IMR-90 (cell line): Measurements from ENCODE around the gene USP9Y. TPM values are rescaled to one million over a fixed set of nuclear protein-coding genes. Genes with fewer than 3 reads are reported as not detected.

Experiments used
- ATAC-seq: fragments of 200-7000 bp; cut with Tn5 transposase; 2 replicates; pipeline ENCODE4 v1.9.1; 2020; ENCODE audit warnings: low read depth, mild to moderate bottlenecking, moderate library complexity
- BruUV-seq: library from RNA; stranded (reverse); fragments of 400-500 nt; replicated peaks from 2 replicates; lab custom pipeline; 2021; lab: Mats Ljungman, UMichigan
- CTCF ChIA-PET: fragments of 300-600 bp; formaldehyde crosslinking; extraction: SDS; loops from one replicate; lab custom pipeline; 2021; ENCODE audit warnings: antibody characterized with exemption; lab: Yijun Ruan, JAX
- POLR2A ChIA-PET: fragments of 300-600 bp; sonication (Branson Sonifier 250); formaldehyde crosslinking; loops from one replicate; lab custom pipeline; 2022; ENCODE audit warnings: antibody characterized with exemption; ENCODE audit not compliant: unreplicated experiment; lab: Charles Lee
- DNase-seq: peaks from one replicate; pipeline ENCODE4 v3.0.0; 2013
- H2AFZ ChIP-seq: replicated peaks from 2 replicates; pipeline ENCODE3; 2013; ENCODE audit warnings: low read length, mild to moderate bottlenecking; ENCODE audit not compliant: poor library complexity
- H2AK5ac ChIP-seq: 2 replicates; pipeline ENCODE4 v1.6.1; 2013; ENCODE audit warnings: low read depth, low read length, inconsistent platforms
- H2AK9ac ChIP-seq: replicated peaks from 2 replicates; pipeline ENCODE3; 2013; ENCODE audit warnings: mild to moderate bottlenecking, low read depth, low read length, moderate library complexity; ENCODE audit not compliant: poor library complexity
- H2BK120ac ChIP-seq: 2 replicates; pipeline ENCODE4 v1.6.1; 2013; ENCODE audit warnings: low read depth, low read length, inconsistent platforms
- H2BK15ac ChIP-seq: 3 replicates; pipeline ENCODE4 v1.6.1; 2013; ENCODE audit warnings: low read depth, low read length, inconsistent platforms
- H2BK20ac ChIP-seq: 2 replicates; pipeline ENCODE4 v1.6.1; 2013; ENCODE audit warnings: low read depth, mild to moderate bottlenecking, inconsistent platforms, low read length, moderate library complexity
- H2BK5ac ChIP-seq: 2 replicates; pipeline ENCODE4 v1.6.1; 2013; ENCODE audit warnings: mild to moderate bottlenecking, low read depth, low read length, inconsistent platforms; ENCODE audit not compliant: poor library complexity, severe bottlenecking
- H3K14ac ChIP-seq: replicated peaks from 2 replicates; pipeline ENCODE4 v1.6.1; 2013; ENCODE audit warnings: low read depth, low read length, inconsistent platforms
- H3K18ac ChIP-seq: 2 replicates; pipeline ENCODE4 v1.6.1; 2013; ENCODE audit warnings: low read depth, low read length, control low read depth
- H3K23ac ChIP-seq: 2 replicates; pipeline ENCODE4 v1.6.1; 2013; ENCODE audit warnings: low read depth, low read length, inconsistent platforms
- H3K27ac ChIP-seq: 2 replicates; pipeline ENCODE4 v1.5.1; 2013; ENCODE audit warnings: mild to moderate bottlenecking, control low read depth, low read length; ENCODE audit not compliant: insufficient read depth
- H3K27me3 ChIP-seq: 2 replicates; pipeline ENCODE4 v1.6.1; 2013; ENCODE audit warnings: low read length; ENCODE audit not compliant: control insufficient read depth, insufficient read depth
- H3K36me3 ChIP-seq: 2 replicates; pipeline ENCODE4 v1.6.1; 2013; ENCODE audit warnings: low read length, mixed read lengths; ENCODE audit not compliant: control insufficient read depth, insufficient read depth
- H3K4ac ChIP-seq: 2 replicates; pipeline ENCODE4 v1.6.1; 2013; ENCODE audit warnings: low read depth, low read length, inconsistent platforms
- H3K4me1 ChIP-seq: 2 replicates; pipeline ENCODE4 v1.6.1; 2013; ENCODE audit warnings: low read length, mixed read lengths; ENCODE audit not compliant: control insufficient read depth, insufficient read depth
- H3K4me2 ChIP-seq: 2 replicates; pipeline ENCODE4 v1.6.1; 2013; ENCODE audit warnings: low read depth, mild to moderate bottlenecking, control low read depth, low read length, moderate library complexity
- H3K4me3 ChIP-seq: 2 replicates; pipeline ENCODE4 v1.5.1; 2013; ENCODE audit warnings: low read depth, mild to moderate bottlenecking, control low read depth, low read length, moderate library complexity; ENCODE audit not compliant: insufficient read depth
- H3K56ac ChIP-seq: 2 replicates; pipeline ENCODE4 v1.6.1; 2013; ENCODE audit warnings: low read length, inconsistent platforms; ENCODE audit not compliant: insufficient read depth; ENCODE audit errors: extremely low read depth
- H3K79me1 ChIP-seq, 2 experiments: 2 replicates each; pipeline ENCODE4 v1.6.1; 2013; ENCODE audit warnings: low read length in 2 of 2, inconsistent platforms in 1 of 2, low read depth in 1 of 2
- H3K9ac ChIP-seq: 2 replicates; pipeline ENCODE4 v1.6.1; 2013; ENCODE audit warnings: low read depth, low read length, control low read depth
- H3K9me1 ChIP-seq: 2 replicates; pipeline ENCODE4 v1.6.1; 2013; ENCODE audit warnings: low read length, inconsistent platforms; ENCODE audit not compliant: insufficient read depth
- H3K9me3 ChIP-seq: 2 replicates; pipeline ENCODE4 v1.6.1; 2013; ENCODE audit warnings: low read length; ENCODE audit not compliant: control insufficient read depth, insufficient read depth
- H4K20me1 ChIP-seq: 2 replicates; pipeline ENCODE4 v1.6.1; 2013; ENCODE audit warnings: low read length, inconsistent platforms; ENCODE audit not compliant: insufficient read depth
- H4K5ac ChIP-seq: 2 replicates; pipeline ENCODE4 v1.6.1; 2013; ENCODE audit warnings: mild to moderate bottlenecking, low read depth, low read length, control low read depth
- H4K8ac ChIP-seq, 2 experiments: 2 replicates each; pipeline ENCODE4 v1.6.1; 2013; ENCODE audit warnings: low read depth in 2 of 2, low read length in 2 of 2, control low read depth in 1 of 2, inconsistent platforms in 1 of 2
- H4K91ac ChIP-seq: 2 replicates; pipeline ENCODE4 v1.6.1; 2013; ENCODE audit warnings: low read depth, low read length, inconsistent platforms; ENCODE audit not compliant: insufficient read depth
- BHLHE40 ChIP-seq: fragments of 150-350 bp; IDR thresholded peaks from 2 replicates; pipeline ENCODE4 v1.6.1; 2016; ENCODE audit warnings: mild to moderate bottlenecking, low read depth, low read length
- CEBPB ChIP-seq: IDR thresholded peaks from 2 replicates; pipeline ENCODE4 v1.6.1; 2012; ENCODE audit warnings: low read depth, low read length, improper control_type of control experiment
- CHD1 ChIP-seq: IDR thresholded peaks from 2 replicates; pipeline ENCODE4 v1.6.1; 2012; ENCODE audit warnings: low read depth, low read length, improper control_type of control experiment
- CTCF ChIP-seq: conservative IDR thresholded peaks from 2 replicates; pipeline ENCODE4 v1.5.1; 2012; ENCODE audit warnings: mild to moderate bottlenecking, low read depth, low read length, improper control_type of control experiment
- ELK1 ChIP-seq: fragments of 150-350 bp; IDR thresholded peaks from 2 replicates; pipeline ENCODE4 v1.6.1; 2016; ENCODE audit warnings: low read depth, mild to moderate bottlenecking, low read length, moderate library complexity, borderline replicate concordance
- FOS ChIP-seq: fragments of 150-350 bp; IDR thresholded peaks from 2 replicates; pipeline ENCODE4 v1.6.1; 2016; ENCODE audit warnings: low read depth, low read length
- MAFK ChIP-seq: IDR thresholded peaks from 2 replicates; pipeline ENCODE4 v1.6.1; 2012; ENCODE audit warnings: low read depth, low read length, improper control_type of control experiment
- MAZ ChIP-seq: IDR thresholded peaks from 2 replicates; pipeline ENCODE4 v1.6.1; 2012; ENCODE audit warnings: low read depth, mild to moderate bottlenecking, low read length, improper control_type of control experiment, moderate library complexity, borderline replicate concordance
- MXI1 ChIP-seq: IDR thresholded peaks from 2 replicates; pipeline ENCODE4 v1.6.1; 2012; ENCODE audit warnings: low read depth, mild to moderate bottlenecking, low read length, moderate library complexity, borderline replicate concordance
- NFE2L2 ChIP-seq: fragments of 150-350 bp; IDR thresholded peaks from 2 replicates; pipeline ENCODE4 v1.6.1; 2016; ENCODE audit warnings: low read depth, mild to moderate bottlenecking, low read length
- POLR2A ChIP-seq: IDR thresholded peaks from 2 replicates; pipeline ENCODE4 v1.6.1; 2012; ENCODE audit warnings: mild to moderate bottlenecking, low read depth, low read length
- RAD21 ChIP-seq: IDR thresholded peaks from 2 replicates; pipeline ENCODE4 v1.6.1; 2012; ENCODE audit warnings: low read length, improper control_type of control experiment
- RCOR1 ChIP-seq: IDR thresholded peaks from 2 replicates; pipeline ENCODE4 v1.6.1; 2012; ENCODE audit warnings: mild to moderate bottlenecking, low read length, improper control_type of control experiment; ENCODE audit not compliant: insufficient replicate concordance
- RFX5 ChIP-seq: IDR thresholded peaks from 2 replicates; pipeline ENCODE4 v1.8.0; 2012; ENCODE audit warnings: low read depth, mild to moderate bottlenecking, low read length, moderate library complexity
- SMC3 ChIP-seq: fragments of 150-350 bp; IDR thresholded peaks from 2 replicates; pipeline ENCODE4 v1.6.1; 2016; ENCODE audit warnings: low read depth, mild to moderate bottlenecking, antibody characterized with exemption, low read length, moderate library complexity
- WGBS, 2 experiments: methylation state at CpG; one replicate each; pipeline versions ENCODE4 v1.1.5 to v1.1.7; 2013; ENCODE audit warnings: missing lambda C conversion rate in 2 of 2; ENCODE audit not compliant: insufficient read length in 1 of 2; ENCODE audit errors: extremely low coverage in 2 of 2; 5-methylcytosine and 5-hydroxymethylcytosine counted together
- dilution Hi-C: fragments of 300-500 bp; cut with HindIII; formaldehyde crosslinking; loops from one replicate; pipeline ENCODE4 v1.14.3; 2018; ENCODE audit warnings: low sequenced_read_pairs; ENCODE audit not compliant: unreplicated experiment
- in situ Hi-C: fragments of 300-500 bp; cut with MboI; formaldehyde crosslinking; loops from 3 replicates; pipeline ENCODE4 v1.14.3; 2019; ENCODE audit warnings: low sequenced_read_pairs, inconsistent platforms, mixed read lengths
- intact Hi-C: fragments of 100-400 bp; cut with micrococcal nuclease; formaldehyde crosslinking; loops from 2 replicates; pipeline ENCODE4 v1.10.0; 2022
- polyA plus RNA-seq, 3 experiments: library from polyadenylated mRNA; depleted of rRNA; stranded (reverse); fragments of >200 nt; gene quantifications; 2 replicates each; pipeline ENCODE4 v1.2.3, GENCODE V29; 2012; ENCODE audit warnings: low replicate concordance in 1 of 3
- total RNA-seq: library from RNA; depleted of rRNA; stranded (reverse); fragments of >200 nt; gene quantifications from 2 replicates; pipeline ENCODE4 v1.2.3, GENCODE V29; 2012
- TF ChIP-seq, protein P1 (sequence below): fragments of 150-350 bp; IDR thresholded peaks from 2 replicates; pipeline ENCODE4 v1.6.1; 2017; ENCODE audit warnings: mild to moderate bottlenecking, antibody characterized with exemption, low read length, low read depth

Gene USP9Y
- total and polyA plus RNA-seq, 2 of the 4 experiments (the other 2 are of a cell fraction) = not detected

- dilution Hi-C loops = no loop called here
- no peaks in the 10 kb centered on the region for H3K4me1 ChIP-seq
- no peak overlapping the region for H4K91ac ChIP-seq
- H2AK9ac ChIP-seq = no peak overlapping the region
- DNase-seq (no peak), ATAC-seq (no peak)
- no peaks in the 10 kb centered on the region for H3K27me3 ChIP-seq
- H3K4me3 ChIP-seq = no peak overlapping the region
- no peaks in the 10 kb centered on the region for H4K20me1 ChIP-seq
- H3K9me1 ChIP-seq = no peaks in the 10 kb centered on the region
- in situ Hi-C loops = no loop called here
- H2BK15ac ChIP-seq = no peak overlapping the region
- no peak overlapping the region for H3K14ac ChIP-seq
- no peak overlapping the region for H2BK5ac ChIP-seq
- no peak overlapping the region for H3K9ac ChIP-seq
- H3K4ac ChIP-seq = no peak overlapping the region
- TF ChIP-seq CHD1 = no peak
- TF ChIP-seq FOS = no peak
- no peak for TF ChIP-seq ELK1
- no peak for TF ChIP-seq MXI1
- no peak for TF ChIP-seq SMC3
- TF ChIP-seq CTCF = no peak
- no peak for TF ChIP-seq MAFK
- TF ChIP-seq RCOR1 = no peak
- no peak for TF ChIP-seq CEBPB
- TF ChIP-seq, protein P1, sequence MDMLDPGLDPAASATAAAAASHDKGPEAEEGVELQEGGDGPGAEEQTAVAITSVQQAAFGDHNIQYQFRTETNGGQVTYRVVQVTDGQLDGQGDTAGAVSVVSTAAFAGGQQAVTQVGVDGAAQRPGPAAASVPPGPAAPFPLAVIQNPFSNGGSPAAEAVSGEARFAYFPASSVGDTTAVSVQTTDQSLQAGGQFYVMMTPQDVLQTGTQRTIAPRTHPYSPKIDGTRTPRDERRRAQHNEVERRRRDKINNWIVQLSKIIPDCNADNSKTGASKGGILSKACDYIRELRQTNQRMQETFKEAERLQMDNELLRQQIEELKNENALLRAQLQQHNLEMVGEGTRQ = no peak
- TF ChIP-seq RAD21 = no peak
- no peak for TF ChIP-seq POLR2A
- no peak for TF ChIP-seq NFE2L2
- no peak for TF ChIP-seq RFX5
- no peak for TF ChIP-seq BHLHE40
- no peak for TF ChIP-seq MAZ
- H2BK120ac ChIP-seq = no peak overlapping the region
- H3K79me1 ChIP-seq = no peaks in the 10 kb centered on the region
- no TSS peak for BruUV-seq
- no peak overlapping the region for H3K23ac ChIP-seq
- H3K9me3 ChIP-seq = no peaks in the 10 kb centered on the region
- no peaks in the 10 kb centered on the region for H3K36me3 ChIP-seq
- no peak overlapping the region for H3K18ac ChIP-seq
- intact Hi-C loops = no loop called here
- no CpG with 5 or more reads among the region's 2 CpGs for WGBS, 2 experiments
- H2AFZ ChIP-seq = no peak overlapping the region
- H3K27ac ChIP-seq = no peak overlapping the region
- no peak overlapping the region for H3K4me2 ChIP-seq
- H4K8ac ChIP-seq = no peak overlapping the region
- no peak overlapping the region for H3K56ac ChIP-seq
- CTCF ChIA-PET = no interaction called here
- no peak overlapping the region for H2BK20ac ChIP-seq
- POLR2A ChIA-PET = no interaction called here
- H2AK5ac ChIP-seq = no peak overlapping the region
- H4K5ac ChIP-seq = no peak overlapping the region
Measured at GRCh38 chrY:12688337-12688736, 12.7 kb upstream of the USP9Y start.
